Mesendoderm (in vitro differentiated cells): Measurements from ENCODE around the gene CUL9.

Source experiments
- DNase-seq: peaks from one replicate; pipeline ENCODE4 v3.0.0; 2013
- H2AK5ac ChIP-seq: 2 replicates; pipeline ENCODE4 v1.6.1; 2013; ENCODE audit warnings: low read length, inconsistent platforms
- H2BK120ac ChIP-seq: 2 replicates; pipeline ENCODE4 v1.6.1; 2013; ENCODE audit warnings: low read depth, mild to moderate bottlenecking, low read length, moderate library complexity, mixed read lengths
- H2BK15ac ChIP-seq: replicated peaks from 2 replicates; pipeline ENCODE4 v1.6.1; 2013; ENCODE audit warnings: low read depth, mild to moderate bottlenecking, moderate library complexity
- H2BK5ac ChIP-seq: 2 replicates; pipeline ENCODE4 v1.6.1; 2013; ENCODE audit warnings: low read length, inconsistent platforms
- H3K18ac ChIP-seq: 2 replicates; pipeline ENCODE4 v1.6.1; 2013; ENCODE audit warnings: mild to moderate bottlenecking, low read length, mixed read lengths
- H3K23ac ChIP-seq: one replicate; pipeline ENCODE4 v1.6.1; 2013; ENCODE audit warnings: low read length
- H3K27ac ChIP-seq: 2 replicates; pipeline ENCODE4 v1.5.1; 2013; ENCODE audit warnings: low read depth, mild to moderate bottlenecking, inconsistent platforms, low read length, moderate library complexity
- H3K27me3 ChIP-seq: 2 replicates; pipeline ENCODE4 v1.6.1; 2013; ENCODE audit warnings: low read length, control low read depth, mild to moderate bottlenecking, inconsistent platforms; ENCODE audit not compliant: insufficient read depth, poor library complexity
- H3K36me3 ChIP-seq: 2 replicates; pipeline ENCODE4 v1.6.1; 2013; ENCODE audit warnings: low read length, inconsistent platforms; ENCODE audit not compliant: control insufficient read depth, insufficient read depth
- H3K4ac ChIP-seq: one replicate; pipeline ENCODE4 v1.6.1; 2013; ENCODE audit warnings: low read depth, mild to moderate bottlenecking, low read length, moderate library complexity
- H3K4me1 ChIP-seq: 2 replicates; pipeline ENCODE4 v1.6.1; 2013; ENCODE audit warnings: low read depth, low read length, inconsistent platforms; ENCODE audit not compliant: control insufficient read depth
- H3K4me2 ChIP-seq: 2 replicates; pipeline ENCODE4 v1.6.1; 2013; ENCODE audit warnings: low read length
- H3K4me3 ChIP-seq: 2 replicates; pipeline ENCODE4 v1.5.1; 2013; ENCODE audit warnings: mild to moderate bottlenecking, low read length
- H3K56ac ChIP-seq: one replicate; pipeline ENCODE4 v1.6.1; 2013; ENCODE audit warnings: low read length
- H3K79me1 ChIP-seq: 2 replicates; pipeline ENCODE4 v1.6.1; 2013; ENCODE audit warnings: low read length, inconsistent platforms
- H3K79me2 ChIP-seq: 2 replicates; pipeline ENCODE4 v1.6.1; 2013; ENCODE audit warnings: mild to moderate bottlenecking, low read length; ENCODE audit not compliant: control insufficient read depth, insufficient read depth
- H3K9ac ChIP-seq: 2 replicates; pipeline ENCODE4 v1.6.1; 2013; ENCODE audit warnings: low read length, inconsistent platforms
- H4K5ac ChIP-seq: one replicate; pipeline ENCODE4 v1.6.1; 2013; ENCODE audit warnings: low read length
- H4K8ac ChIP-seq: one replicate; pipeline ENCODE4 v1.6.1; 2013; ENCODE audit warnings: low read depth, mild to moderate bottlenecking, control low read depth, low read length, moderate library complexity
- WGBS: extraction: QIAGEN DNeasy Blood & Tissue Kit; methylation state at CpG from one replicate; pipeline ENCODE4 v1.1.7; 2013; ENCODE audit warnings: low lambda C conversion rate, missing lambda C conversion rate; ENCODE audit not compliant: insufficient coverage; ENCODE audit errors: extremely low coverage; 5-methylcytosine and 5-hydroxymethylcytosine counted together

CUL9 gene

DNA sequence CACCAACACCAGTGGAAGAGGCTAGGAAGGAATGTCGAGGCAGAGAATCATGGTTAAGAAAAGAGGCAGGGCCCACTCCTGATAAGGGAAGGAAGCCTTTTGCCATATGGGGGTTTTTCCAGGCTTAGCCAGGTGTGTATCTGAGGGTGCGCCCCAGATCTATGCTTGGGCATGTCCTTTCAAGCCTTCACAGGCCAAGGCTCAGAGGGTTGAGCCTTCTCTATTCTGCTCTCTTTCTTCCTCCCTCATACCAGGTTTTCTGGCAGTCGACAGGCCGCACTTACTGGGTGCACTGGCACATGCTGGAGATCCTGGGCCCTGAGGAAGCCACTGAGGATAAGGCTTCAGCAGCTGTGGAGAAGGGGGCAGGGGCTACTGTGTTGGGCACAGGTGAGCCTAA lies 4.7 kb downstream of the CUL9 start:
- H3K23ac ChIP-seq = no peak overlapping the region
- H3K4me3 ChIP-seq = no peak overlapping the region

DNA sequence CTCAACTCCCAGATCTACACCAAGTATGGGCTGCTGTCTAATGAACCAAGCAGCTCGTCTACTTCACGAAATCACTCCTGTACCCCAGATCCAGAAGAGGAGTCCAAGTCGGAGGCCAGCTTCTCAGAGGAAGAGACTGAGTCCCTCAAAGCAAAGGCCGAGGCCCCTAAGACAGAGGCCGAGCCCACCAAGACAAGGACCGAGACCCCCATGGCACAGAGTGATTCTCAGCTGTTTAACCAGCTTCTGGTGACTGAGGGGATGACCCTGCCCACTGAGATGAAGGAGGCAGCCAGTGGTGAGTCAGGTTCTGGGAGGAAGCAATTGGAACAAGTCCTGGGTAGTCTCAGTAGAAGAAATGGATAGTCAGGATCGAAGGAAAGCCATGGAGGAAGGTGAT lies 5.8 kb downstream of the CUL9 start:
- no peak overlapping the region for H2BK5ac ChIP-seq
- no peak overlapping the region for H4K5ac ChIP-seq
- H2BK120ac ChIP-seq = no peak overlapping the region
- H3K4me2 ChIP-seq = no peak overlapping the region
- no peak overlapping the region for H3K18ac ChIP-seq
- no peaks in the 10 kb centered on the region for H3K27me3 ChIP-seq
- no peak for DNase-seq
- no peak overlapping the region for H3K4me3 ChIP-seq
- no peak overlapping the region for H4K8ac ChIP-seq
- no peak overlapping the region for H2BK15ac ChIP-seq
- H3K9ac ChIP-seq = no peak overlapping the region
- H3K23ac ChIP-seq = no peak overlapping the region
- WGBS = no CpG with 5 or more reads among the region's 7 CpGs
- H2AK5ac ChIP-seq = no peak overlapping the region
- H3K27ac ChIP-seq = no peak overlapping the region
- H3K36me3 ChIP-seq = no peaks in the 10 kb centered on the region
- no peaks in the 10 kb centered on the region for H3K79me1 ChIP-seq
- H3K4ac ChIP-seq = no peak overlapping the region
- H3K56ac ChIP-seq = no peak overlapping the region
- no peaks in the 10 kb centered on the region for H3K79me2 ChIP-seq
- no peaks in the 10 kb centered on the region for H3K4me1 ChIP-seq

More for the DNA sequence above, 4.7 kb downstream of the CUL9 start:
- Histone ChIP-seq H2BK15ac (no peak overlapping the region), H3K9ac (no peak overlapping the region), H2BK5ac (no peak overlapping the region), H3K4me2 (no peak overlapping the region), H3K79me2 (no peaks in the 10 kb centered on the region), H3K18ac (no peak overlapping the region), H4K8ac (no peak overlapping the region), H3K79me1 (no peaks in the 10 kb centered on the region), H3K36me3 (no peaks in the 10 kb centered on the region), H3K27me3 (no peaks in the 10 kb centered on the region), H3K4ac (no peak overlapping the region), H4K5ac (no peak overlapping the region), H2AK5ac (no peak overlapping the region), H2BK120ac (no peak overlapping the region), H3K4me1 (no peaks in the 10 kb centered on the region), H3K27ac (no peak overlapping the region), H3K56ac (no peak overlapping the region)
- no CpG with 5 or more reads among the region's 4 CpGs for WGBS
- no peak for DNase-seq

DNA sequence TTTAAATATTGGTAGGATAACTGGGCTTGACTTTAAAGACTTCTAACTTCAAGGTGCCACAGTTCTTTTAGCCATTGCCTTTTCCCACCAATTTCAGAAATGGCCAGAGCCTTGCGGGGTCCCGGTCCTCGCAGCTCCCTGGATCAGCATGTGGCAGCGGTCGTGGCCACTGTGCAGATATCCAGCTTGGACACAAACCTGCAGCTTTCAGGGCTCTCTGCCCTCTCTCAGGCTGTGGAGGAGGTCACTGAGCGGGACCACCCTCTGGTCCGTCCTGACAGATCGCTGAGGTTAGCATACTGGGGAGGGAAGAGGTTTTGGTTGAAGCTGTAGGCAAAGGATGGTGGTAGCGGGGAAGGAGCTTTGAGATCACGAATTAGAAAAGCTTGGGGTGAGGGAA lies 6.4 kb downstream of the CUL9 start:
- no peak overlapping the region for H3K4me3 ChIP-seq
- no peaks in the 10 kb centered on the region for H3K36me3 ChIP-seq
- H3K79me1 ChIP-seq = no peaks in the 10 kb centered on the region
- H3K4me1 ChIP-seq = no peaks in the 10 kb centered on the region
- no peak overlapping the region for H4K8ac ChIP-seq
- no CpG with 5 or more reads among the region's 10 CpGs for WGBS
- no peaks in the 10 kb centered on the region for H3K27me3 ChIP-seq
- H4K5ac ChIP-seq = no peak overlapping the region
- H3K4me2 ChIP-seq = no peak overlapping the region
- H2AK5ac ChIP-seq = no peak overlapping the region
- H2BK5ac ChIP-seq = no peak overlapping the region
- no peak overlapping the region for H3K56ac ChIP-seq
- H2BK120ac ChIP-seq = no peak overlapping the region
- DNase-seq = no peak
- no peaks in the 10 kb centered on the region for H3K79me2 ChIP-seq
- H3K27ac ChIP-seq = no peak overlapping the region
- no peak overlapping the region for H3K9ac ChIP-seq
- no peak overlapping the region for H3K18ac ChIP-seq
- H3K23ac ChIP-seq = no peak overlapping the region
- no peak overlapping the region for H2BK15ac ChIP-seq
- H3K4ac ChIP-seq = no peak overlapping the region

DNA sequence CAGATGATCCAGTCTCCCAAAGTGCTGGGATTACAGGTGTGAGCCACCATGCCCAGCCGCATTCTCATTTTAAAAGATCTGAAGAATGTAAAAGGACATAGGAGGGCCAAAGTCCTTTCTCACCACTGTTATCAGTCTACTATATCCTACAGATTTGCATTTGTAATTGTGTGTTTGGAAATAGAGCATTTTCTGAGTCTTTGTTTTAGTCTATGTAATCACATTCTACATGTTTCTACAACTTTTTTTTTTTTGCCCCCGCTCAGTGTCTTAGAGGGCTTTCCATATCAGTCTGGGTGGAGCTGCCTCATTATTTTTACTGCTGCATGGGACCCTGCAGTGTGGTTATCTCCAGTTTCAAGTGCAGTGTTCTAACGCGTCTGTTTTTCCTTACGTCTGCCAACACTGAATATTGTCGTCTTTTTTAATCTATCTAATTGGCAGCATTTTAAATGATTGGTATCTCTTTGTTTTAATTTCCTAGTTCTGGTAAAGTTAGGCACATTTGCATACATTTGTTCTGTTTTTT lies 7.8 kb downstream of the CUL9 start:
- Histone ChIP-seq H3K4me1 (no peaks in the 10 kb centered on the region), H2AK5ac (no peak overlapping the region), H3K4me2 (no peak overlapping the region), H4K5ac (no peak overlapping the region), H3K27me3 (no peaks in the 10 kb centered on the region), H3K4me3 (no peak overlapping the region), H3K79me1 (no peaks in the 10 kb centered on the region), H3K27ac (no peak overlapping the region), H2BK120ac (no peak overlapping the region), H3K9ac (no peak overlapping the region), H3K36me3 (no peaks in the 10 kb centered on the region), H4K8ac (no peak overlapping the region), H3K79me2 (no peaks in the 10 kb centered on the region), H2BK15ac (no peak overlapping the region), H3K23ac (no peak overlapping the region), H3K4ac (no peak overlapping the region), H3K18ac (no peak overlapping the region), H3K56ac (no peak overlapping the region), H2BK5ac (no peak overlapping the region)
- WGBS = no CpG with 5 or more reads among the region's 6 CpGs
- no peak for DNase-seq

DNA sequence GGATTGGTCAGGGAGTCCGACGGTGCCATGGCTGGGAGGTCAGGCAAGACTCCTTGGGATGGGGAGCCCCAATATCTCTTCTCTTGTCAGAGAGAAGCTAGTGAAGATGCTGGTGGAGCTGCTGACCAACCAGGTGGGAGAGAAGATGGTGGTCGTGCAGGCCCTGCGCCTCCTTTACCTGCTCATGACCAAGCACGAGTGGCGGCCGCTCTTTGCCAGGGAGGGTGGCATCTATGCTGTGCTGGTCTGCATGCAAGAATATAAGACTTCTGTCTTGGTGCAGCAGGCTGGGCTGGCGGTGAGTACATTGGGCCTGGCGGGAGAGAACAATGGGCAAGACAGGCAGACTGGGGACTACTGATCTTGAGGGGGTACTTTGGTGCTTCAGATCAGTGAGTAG lies 10.9 kb downstream of the CUL9 start:
- H4K8ac ChIP-seq = no peak overlapping the region
- no peaks in the 10 kb centered on the region for H3K27me3 ChIP-seq
- no peaks in the 10 kb centered on the region for H3K79me2 ChIP-seq
- H3K36me3 ChIP-seq = no peaks in the 10 kb centered on the region
- no peak overlapping the region for H2BK5ac ChIP-seq
- no peaks in the 10 kb centered on the region for H3K4me1 ChIP-seq
- H3K18ac ChIP-seq = no peak overlapping the region
- WGBS = no CpG with 5 or more reads among the region's 9 CpGs
- H3K9ac ChIP-seq = no peak overlapping the region
- H3K79me1 ChIP-seq = no peaks in the 10 kb centered on the region
- H3K23ac ChIP-seq = no peak overlapping the region
- no peak overlapping the region for H3K27ac ChIP-seq
- no peak overlapping the region for H3K4me2 ChIP-seq
- H2BK15ac ChIP-seq = no peak overlapping the region
- no peak overlapping the region for H3K4me3 ChIP-seq
- no peak for DNase-seq
- no peak overlapping the region for H3K56ac ChIP-seq
- no peak overlapping the region for H2BK120ac ChIP-seq
- no peak overlapping the region for H2AK5ac ChIP-seq
- H4K5ac ChIP-seq = no peak overlapping the region
- H3K4ac ChIP-seq = no peak overlapping the region

DNA sequence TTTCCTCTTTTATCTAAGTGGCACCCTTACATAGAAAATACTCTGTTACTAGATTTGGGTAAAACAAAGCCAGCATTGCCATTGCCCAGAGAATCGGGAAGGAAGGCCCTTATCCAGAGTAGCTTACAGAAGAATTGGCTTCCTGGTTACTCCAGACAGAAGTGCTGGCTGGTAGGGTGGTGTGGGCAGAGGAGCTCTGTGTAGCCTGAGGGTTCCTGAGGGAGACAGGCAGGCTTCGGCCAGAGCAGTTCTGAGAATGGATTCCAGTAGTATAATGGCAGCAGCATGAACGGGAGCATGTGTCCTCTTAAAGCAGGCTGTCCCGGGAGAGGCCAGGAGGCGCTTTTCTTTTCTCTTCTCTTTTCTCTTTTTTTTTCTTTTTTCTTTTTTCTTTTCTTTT lies 11.9 kb downstream of the CUL9 start:
- H3K79me1 ChIP-seq = no peaks in the 10 kb centered on the region
- H3K4ac ChIP-seq = no peak overlapping the region
- H3K56ac ChIP-seq = no peak overlapping the region
- H3K4me2 ChIP-seq = no peak overlapping the region
- H4K5ac ChIP-seq = no peak overlapping the region
- no peaks in the 10 kb centered on the region for H3K36me3 ChIP-seq
- H3K27me3 ChIP-seq = no peaks in the 10 kb centered on the region
- no peak overlapping the region for H4K8ac ChIP-seq
- H2AK5ac ChIP-seq = no peak overlapping the region
- H2BK120ac ChIP-seq = no peak overlapping the region
- no peaks in the 10 kb centered on the region for H3K4me1 ChIP-seq
- no peak overlapping the region for H3K23ac ChIP-seq
- DNase-seq = no peak
- H2BK15ac ChIP-seq = no peak overlapping the region
- no CpG with 5 or more reads among the region's 5 CpGs for WGBS
- H3K4me3 ChIP-seq = no peak overlapping the region
- H2BK5ac ChIP-seq = no peak overlapping the region
- no peaks in the 10 kb centered on the region for H3K79me2 ChIP-seq
- H3K18ac ChIP-seq = no peak overlapping the region
- no peak overlapping the region for H3K27ac ChIP-seq
- H3K9ac ChIP-seq = no peak overlapping the region
